Stimulated activated CD8-positive, alpha-beta memory T cell treated with anti-CD3 and anti-CD28 coated beads, Interleukin-7, amount 100 ng/mL, for 4 hours (primary cell): ENCODE results near the gene MAN2B2.
A peak's percentile ranks its signal among the peaks of the same experiment; 100 is the strongest.

Experiments
- DNase-seq, 2 donors: peaks; one replicate each; pipeline ENCODE4 v3.0.0-alpha.2; 2020; ENCODE audit warnings: low read depth in 2 of 2

Gene MAN2B2

GRCh38 chr4:6595897-6596537 lies 21.0 kb downstream of the MAN2B2 start:
- DNase-seq = no peak

DNA sequence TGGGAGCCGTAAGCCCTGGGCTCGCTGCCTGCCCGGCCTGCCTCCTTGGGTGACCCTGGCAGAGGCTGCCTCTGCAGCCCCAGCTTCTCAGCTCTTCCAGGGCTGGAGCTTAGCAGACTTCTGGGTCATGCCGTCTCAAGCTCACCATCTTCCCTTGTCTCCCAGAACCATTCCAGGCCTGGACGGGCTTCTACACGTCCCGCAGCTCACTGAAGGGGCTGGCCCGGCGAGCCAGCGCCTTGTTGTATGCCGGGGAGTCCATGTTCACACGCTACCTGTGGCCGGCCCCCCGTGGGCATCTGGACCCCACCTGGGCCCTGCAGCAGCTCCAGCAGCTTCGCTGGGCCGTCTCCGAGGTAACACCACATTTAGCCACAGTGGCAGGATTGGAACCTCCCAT lies 22.0 kb downstream of the MAN2B2 start:
- no peak for DNase-seq

GRCh38 chr4:6598127-6598526 lies 23.1 kb downstream of the MAN2B2 start:
- DNase-seq = no peak

DNA sequence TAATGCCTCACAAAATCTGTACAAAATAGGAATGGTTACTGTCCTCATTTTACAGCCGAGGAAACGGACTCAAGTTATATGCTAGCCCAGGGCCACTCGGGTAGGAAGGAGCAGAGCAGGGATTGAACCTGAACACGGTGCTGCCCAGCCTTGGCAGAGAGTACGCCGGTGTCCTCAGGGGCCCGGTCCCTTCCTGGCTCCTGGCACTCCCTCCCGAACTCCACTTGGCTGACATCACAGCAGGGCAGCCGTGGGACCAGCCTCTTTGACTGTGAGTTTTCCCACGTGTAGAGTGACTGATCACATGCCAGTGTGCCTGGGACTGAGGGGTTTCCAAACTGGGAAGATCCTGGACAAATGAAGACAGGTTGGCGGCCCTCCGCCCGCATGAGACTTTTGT lies 23.7 kb downstream of the MAN2B2 start:
- no peak for DNase-seq

DNA sequence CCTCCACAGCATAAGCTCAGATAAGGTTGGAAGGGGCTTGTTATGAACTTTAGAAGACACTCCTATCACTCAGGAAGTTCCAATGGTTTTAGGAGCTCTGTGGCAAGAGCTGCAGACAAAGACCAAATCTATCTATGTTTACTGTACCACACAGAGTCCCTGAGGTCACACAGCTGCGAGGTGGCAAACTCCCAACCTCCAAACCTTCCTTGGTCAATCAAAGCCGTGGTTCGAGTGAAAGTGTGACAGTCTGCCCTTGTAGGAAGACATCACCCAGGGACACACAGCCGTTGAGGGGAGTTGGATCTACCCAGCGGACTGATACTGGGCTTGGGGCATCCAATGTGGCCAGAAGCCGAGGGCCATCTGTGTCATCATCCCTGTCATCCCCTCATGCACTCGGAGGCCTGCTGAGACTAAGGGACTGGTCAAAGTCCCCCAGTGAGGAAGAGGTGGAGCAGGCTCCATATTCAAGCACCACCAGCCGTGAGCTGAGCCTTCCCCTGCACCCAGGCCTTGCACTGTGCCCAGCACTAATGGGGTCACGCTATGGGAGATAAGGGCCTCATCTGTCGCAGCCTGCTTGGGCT lies 26.8 kb downstream of the MAN2B2 start:
- DNase-seq = no peak

GRCh38 chr4:6602289-6602688 lies 27.3 kb downstream of the MAN2B2 start:
- DNase-seq = no peak

DNA sequence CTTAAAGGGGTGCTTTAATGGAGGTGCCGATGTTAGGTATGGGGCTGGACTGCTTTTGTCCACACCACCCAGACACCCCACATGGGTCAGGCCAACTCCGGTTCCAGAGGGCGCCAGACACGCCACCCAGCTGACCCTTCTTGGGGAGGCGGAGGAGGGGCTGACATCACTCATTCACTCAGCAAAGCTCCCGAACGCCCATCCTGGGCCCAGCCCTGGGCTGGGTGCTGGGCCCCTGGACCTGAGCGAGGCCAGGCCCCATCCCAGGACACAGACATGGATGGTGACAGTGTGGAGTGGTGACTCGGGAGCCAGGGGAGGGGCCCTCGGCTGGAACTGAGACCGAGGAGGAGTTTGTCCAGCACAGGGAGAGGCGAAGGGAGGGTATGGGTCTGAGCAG lies 28.1 kb downstream of the MAN2B2 start:
- DNase-seq = no peak

DNA sequence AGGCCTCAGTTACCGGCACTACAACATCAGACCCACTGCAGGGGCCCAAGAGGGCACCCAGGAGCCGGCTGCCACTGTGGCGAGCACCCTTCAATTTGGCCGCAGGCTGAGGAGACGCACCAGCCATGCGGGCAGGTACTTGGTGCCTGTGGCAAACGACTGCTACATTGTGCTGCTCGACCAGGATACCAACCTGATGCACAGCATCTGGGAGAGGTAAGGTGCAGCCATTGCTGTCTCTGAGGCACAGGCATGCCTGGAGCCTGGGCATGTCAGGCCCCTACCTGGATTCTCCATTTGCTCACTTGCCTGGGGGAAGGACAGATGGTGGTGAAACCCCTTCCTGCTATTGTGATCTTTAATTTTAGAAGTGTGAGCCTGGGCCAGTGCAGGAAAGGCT lies 30.1 kb downstream of the MAN2B2 start:
- DNase-seq = no peak

DNA sequence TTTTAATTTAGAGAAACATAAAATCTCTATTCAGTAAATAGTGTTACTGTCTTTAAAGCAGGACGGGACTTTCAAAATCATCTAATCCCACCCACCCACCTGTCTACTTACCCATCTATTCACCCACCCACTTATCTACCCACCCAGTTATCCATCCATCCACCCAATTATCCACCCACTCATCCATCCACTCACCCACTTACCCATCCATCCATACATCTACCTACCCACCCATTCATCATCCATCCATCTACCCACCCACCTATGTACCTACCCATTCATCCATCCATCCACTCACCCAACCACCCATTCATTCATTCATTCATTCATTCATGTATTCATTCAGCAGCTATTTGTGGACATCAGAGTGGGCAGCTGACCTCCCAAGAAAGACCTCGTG lies 30.6 kb downstream of the MAN2B2 start:
- no peak for DNase-seq

- DNase-seq = no peak
These were observed 31.7 kb downstream of the MAN2B2 start for GRCh38 chr4:6606465-6607235.

GRCh38 chr4:6607368-6608055 lies 32.5 kb downstream of the MAN2B2 start:
- no peak for DNase-seq

GRCh38 chr4:6608758-6609414 lies 33.9 kb downstream of the MAN2B2 start:
- DNase-seq = peak in 1 of 2 donors; percentile 9

- no peak for DNase-seq
These were observed 34.6 kb downstream of the MAN2B2 start for GRCh38 chr4:6609415-6610079.

DNA sequence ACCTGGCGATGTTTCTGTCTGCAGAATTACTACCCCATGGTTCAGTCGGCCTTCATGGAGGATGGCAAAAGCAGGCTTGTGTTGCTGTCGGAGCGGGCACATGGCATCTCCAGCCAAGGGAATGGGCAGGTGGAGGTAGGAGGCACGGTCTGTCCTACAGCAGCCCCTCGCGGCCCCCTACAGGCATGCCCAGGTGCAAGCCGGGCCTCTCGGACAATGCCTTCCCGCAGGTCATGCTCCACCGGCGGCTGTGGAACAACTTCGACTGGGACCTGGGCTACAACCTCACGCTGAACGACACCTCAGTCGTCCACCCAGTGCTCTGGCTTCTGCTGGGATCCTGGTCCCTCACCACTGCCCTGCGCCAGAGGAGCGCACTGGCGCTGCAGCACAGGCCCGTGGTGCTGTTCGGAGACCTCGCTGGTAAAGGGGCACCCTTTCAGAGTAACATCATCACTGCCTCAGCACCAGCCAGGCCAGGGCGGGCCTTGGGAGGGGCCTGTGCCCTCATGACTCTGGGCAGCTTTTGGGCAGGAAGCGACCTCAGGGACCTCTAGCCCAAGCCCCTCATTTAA lies 36.0 kb downstream of the MAN2B2 start:
- DNase-seq = no peak

DNA sequence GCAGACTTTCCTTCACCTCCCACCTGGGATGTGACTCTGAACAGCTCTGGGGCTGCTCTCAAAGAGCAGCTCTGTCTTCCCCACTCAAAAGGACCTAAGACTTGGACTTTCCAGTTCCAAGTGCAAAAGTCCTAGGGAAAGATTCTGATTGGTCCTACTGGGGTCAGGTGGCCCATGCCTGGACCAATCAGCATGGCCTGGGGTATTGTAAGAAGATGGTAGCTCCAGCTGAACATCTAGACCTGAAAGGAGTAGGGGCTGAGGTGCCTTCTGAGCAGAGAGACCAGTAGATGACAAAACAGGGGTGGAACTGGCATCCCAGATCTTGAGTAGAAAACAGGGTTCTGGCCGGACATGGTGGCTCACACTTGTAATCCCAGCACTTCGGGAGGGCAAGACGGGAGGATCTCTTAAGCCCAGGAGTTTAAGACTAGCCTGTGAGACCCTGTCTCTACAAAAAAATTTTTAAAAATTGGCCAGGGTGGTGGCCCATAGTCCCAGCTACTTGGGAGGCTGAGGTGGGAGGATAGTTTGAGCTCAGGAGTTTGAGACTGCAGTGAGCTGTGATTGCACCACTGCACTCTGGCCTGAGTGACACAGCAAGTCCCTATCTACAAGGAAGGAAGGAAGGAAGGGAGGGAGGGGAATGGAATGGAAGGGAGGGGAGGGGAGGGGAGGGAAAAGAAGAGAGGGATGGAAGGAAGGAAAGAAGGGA lies 38.1 kb downstream of the MAN2B2 start:
- no peak for DNase-seq

DNA sequence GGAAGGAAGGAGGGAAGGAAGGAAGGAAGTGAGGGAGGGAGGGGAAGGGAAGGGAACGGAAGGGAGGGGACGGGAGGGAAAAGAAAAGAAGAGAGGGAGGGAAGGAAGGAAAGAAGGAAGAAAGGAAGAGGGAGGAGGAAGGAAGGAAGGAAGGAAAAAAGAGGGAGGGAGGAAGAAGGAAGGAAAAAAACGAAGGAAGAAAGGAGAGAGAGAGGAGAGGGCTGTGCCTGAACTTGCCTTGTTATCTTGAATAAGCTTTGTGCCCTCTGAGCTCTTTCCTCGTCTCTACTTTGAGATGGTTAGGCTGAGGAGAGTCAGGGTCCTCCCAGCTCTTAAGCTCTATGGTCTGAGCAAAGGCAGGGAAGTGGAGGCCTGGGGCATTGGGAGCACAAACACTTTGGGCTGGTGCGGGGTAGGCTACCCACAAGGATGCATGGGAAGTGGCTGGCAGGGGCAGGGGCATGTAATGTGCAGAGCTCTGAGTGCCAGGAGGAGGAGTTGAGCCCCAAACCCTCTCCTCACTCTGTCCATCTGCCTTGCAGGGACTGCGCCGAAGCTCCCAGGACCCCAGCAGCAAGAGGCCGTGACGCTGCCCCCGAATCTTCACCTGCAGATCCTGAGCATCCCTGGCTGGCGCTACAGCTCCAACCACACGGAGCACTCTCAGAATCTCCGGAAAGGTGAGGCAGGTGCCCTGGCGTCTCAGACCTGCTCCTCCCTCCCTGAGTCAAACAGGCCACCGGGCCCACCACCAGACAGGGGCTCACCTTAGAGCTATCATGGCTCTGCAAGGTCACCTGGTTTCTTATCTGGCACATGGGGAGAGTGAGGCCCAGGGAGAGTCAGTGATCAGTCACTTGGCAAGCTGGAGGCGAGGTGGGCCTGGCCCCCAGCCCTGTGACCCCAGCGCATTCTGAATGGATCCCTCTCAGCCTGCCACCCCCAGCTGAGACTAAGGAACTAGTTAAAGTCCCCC lies 39.0 kb downstream of the MAN2B2 start:
- DNase-seq = no peak

DNA sequence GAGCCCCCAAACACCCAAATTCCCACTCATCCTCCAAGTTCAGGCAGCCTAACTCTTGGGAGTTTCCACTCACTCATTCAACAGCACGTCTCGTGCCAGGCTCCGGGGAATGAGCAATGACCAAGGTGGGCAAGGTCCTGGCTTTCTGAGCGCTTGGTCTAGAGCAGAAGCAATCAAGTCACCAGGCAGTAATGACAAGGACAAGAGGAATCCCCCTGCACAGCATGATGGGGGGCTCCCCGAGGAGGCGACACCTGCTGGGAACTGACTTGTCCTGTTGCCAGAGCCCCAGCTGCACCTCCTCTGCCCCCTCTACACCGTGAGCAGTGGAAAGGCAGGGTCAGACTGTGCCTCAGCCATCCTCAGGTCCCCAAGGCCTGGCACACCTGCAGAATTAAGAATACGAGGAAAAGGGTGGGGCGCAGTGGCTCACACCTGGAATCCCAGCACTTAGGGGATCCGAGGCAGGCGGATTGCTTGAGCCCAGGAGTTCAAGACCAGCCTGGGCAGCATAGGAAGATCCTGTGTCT lies 39.8 kb downstream of the MAN2B2 start:
- DNase-seq = no peak

DNA sequence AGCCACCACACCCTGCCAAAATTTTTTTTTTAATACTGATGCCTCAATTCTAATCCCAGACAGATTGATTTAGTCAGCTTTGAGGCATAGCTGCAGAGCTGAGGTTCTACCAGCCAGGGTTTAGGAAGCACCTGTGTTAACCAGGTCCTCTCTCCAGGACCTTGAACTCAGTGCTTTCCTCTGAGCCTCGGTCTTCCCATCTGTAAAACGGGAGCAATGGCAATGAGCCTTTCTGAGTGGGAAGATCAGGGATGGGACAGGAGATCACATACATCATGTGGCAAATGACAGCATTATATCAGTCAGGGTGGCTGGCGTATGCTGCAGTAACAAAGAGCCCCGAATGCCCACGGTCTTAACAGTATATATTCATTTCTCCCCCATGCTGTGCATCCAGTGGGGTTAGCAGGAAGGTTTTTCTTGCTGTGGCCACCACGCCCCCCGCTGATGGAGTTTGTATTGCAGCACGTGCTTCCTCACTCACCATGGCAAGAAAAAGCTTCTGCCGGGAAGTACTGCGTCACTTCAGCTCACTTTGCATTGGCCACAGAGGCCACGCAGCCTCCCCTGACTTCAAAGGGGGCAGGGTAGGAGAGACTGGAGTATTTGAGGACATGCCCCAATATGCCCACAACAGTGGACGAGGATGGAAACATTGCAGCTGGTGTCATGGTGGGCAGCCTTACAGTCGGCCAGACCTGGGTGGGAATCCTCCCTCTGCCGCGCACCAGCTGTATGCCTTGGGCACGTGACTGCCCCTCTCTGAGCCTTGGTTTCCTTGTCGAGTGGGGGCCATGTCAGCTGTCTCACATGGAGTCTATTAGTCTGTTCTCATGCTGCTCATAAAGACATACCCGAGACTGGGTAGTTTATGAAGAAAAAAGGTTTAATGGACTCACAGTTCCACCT lies 41.4 kb downstream of the MAN2B2 start:
- DNase-seq = no peak
